ENCODE data around the gene ANXA9.

The ANXA9 gene

DNA sequence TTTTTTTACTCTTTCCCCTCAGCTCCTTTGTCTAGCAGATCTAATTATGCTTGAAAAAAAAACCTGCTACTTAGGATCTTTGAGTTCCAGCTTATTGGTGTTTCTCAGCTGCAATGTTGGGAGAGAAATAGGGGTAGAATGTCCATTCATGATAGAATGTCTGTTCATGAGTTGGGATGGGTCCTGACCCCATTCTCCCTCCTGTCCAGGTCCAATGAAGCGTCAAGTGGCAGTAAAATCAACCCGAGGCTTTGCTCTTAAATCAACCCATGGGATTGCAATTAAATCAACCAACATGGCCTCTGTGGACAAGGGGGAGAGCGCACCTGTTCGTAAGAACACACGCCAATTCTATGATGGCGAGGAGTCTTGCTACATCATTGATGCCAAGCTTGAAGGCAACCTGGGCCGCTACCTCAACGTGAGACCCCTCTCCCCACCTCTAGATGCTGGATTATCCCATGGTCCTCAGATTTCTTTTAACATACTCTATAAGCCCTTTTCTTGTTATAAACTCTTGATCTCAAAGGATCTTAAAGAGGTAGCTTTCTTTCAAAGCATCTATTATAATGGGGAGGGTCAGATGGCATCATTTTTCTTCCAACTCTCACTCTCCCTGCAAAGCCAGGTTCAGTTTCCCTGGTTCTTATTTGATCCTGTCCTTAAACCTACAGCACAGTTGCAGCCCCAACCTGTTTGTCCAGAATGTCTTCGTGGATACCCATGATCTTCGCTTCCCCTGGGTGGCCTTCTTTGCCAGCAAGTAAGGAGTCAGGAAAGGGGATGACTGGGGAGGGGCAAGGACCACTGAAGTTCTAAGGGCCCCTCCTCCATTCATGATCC lies 18.6 kb upstream of the ANXA9 start:
- TF ChIP-seq, protein P1, sequence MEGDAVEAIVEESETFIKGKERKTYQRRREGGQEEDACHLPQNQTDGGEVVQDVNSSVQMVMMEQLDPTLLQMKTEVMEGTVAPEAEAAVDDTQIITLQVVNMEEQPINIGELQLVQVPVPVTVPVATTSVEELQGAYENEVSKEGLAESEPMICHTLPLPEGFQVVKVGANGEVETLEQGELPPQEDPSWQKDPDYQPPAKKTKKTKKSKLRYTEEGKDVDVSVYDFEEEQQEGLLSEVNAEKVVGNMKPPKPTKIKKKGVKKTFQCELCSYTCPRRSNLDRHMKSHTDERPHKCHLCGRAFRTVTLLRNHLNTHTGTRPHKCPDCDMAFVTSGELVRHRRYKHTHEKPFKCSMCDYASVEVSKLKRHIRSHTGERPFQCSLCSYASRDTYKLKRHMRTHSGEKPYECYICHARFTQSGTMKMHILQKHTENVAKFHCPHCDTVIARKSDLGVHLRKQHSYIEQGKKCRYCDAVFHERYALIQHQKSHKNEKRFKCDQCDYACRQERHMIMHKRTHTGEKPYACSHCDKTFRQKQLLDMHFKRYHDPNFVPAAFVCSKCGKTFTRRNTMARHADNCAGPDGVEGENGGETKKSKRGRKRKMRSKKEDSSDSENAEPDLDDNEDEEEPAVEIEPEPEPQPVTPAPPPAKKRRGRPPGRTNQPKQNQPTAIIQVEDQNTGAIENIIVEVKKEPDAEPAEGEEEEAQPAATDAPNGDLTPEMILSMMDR (IDR thresholded peaks at IDR 0.05; ENCODE audit: low read length, missing control alignments): no peak
- H3K4me3 ChIP-seq (replicated peaks; ENCODE audit: low read depth, low read length): no peak overlapping the region
- no peak for DNase-seq (ENCODE audit: low read depth)

DNA sequence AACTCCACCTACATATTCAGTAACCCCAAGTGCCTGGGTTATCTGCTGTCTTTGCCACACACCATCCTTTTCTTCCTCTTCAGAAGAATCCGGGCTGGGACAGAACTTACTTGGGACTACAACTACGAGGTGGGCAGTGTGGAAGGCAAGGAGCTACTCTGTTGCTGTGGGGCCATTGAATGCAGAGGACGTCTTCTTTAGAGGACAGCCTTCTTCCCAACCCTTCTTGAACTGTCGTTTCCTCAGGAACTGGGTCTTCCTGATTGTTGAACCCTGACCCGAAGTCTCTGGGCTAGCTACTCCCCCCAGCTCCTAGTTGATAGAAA lies 18.0 kb upstream of the ANXA9 start:
- no peak for DNase-seq (ENCODE audit: low read depth)
- no peak overlapping the region for H3K4me3 ChIP-seq (replicated peaks; ENCODE audit: low read depth, low read length)
- TF ChIP-seq, protein P1 (IDR thresholded peaks at IDR 0.05; ENCODE audit: low read length, missing control alignments): no peak

DNA sequence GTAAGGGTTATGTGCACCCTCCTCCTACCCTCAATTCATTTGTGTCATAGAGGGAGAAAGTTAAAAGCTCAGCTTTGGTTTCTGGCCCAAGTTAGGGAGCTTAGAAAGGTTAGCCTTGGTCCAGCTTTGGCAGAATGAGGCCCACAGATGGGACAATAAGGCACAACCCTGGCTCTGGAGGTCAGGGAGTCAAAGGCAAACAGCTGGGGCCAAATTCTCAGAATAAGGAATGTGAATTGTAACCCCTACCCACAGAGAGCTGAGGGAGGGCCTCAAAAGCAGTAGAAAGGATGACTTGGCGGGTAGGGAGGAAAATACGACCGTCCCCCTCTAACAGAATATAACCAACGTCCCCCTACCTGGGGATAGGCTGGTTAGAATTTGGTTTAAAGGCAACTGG lies 16.5 kb upstream of the ANXA9 start:
- H3K4me3 ChIP-seq (replicated peaks; ENCODE audit: low read depth, low read length): no peak overlapping the region

DNA sequence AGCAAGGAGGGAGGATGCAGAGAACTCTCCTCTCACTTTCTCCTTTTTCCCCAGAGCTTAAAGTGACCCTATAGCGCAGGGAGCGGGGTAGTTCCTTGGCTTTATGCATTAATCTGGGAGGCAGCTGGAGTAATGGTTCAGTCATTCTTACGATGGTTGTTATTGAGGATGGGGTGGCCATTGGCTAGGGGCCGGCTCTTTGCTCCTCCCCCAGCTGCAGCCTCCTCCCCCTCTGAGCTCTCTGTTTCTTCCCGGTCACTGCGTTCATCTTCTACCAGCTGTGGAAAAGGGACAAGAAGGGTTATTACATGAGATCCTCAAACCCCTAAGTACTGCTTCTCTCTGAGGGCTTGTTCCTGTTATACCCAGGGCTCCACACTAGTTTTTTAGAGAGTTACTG lies 16.1 kb upstream of the ANXA9 start:
- no peak for DNase-seq (ENCODE audit: low read depth)
- TF ChIP-seq, protein P1 (IDR thresholded peaks at IDR 0.05; ENCODE audit: low read length, missing control alignments): no peak
- no peak overlapping the region for H3K4me3 ChIP-seq (replicated peaks; ENCODE audit: low read depth, low read length)

More for the DNA sequence above, 16.5 kb upstream of the ANXA9 start:
- TF ChIP-seq, protein P1 (IDR thresholded peaks at IDR 0.05; ENCODE audit: low read length, missing control alignments): no peak
- DNase-seq (ENCODE audit: low read depth): no peak

DNA sequence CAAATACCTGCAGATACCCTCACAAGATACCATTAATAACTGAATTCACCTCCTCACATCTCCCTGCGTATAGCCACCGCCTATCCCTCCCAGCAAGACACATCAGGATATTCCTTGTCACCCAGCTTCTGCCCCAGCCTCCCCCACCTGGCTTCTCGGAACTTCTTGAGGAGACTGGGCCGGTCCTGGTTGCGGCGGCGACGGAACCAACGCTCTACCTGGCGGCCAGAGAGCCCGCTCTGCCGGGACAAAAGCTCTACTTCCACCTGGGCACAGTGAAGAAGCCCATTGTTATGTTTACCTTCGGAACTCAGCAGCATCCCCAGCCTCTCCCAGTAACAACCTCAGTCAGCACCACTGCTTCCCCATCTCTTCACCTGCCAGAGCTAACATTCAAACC lies 14.2 kb upstream of the ANXA9 start:
- TF ChIP-seq, protein P1 (IDR thresholded peaks at IDR 0.05; ENCODE audit: low read length, missing control alignments): no peak
- DNase-seq (ENCODE audit: low read depth): no peak
- H3K4me3 ChIP-seq (replicated peaks; ENCODE audit: low read depth, low read length): no peak overlapping the region

DNA sequence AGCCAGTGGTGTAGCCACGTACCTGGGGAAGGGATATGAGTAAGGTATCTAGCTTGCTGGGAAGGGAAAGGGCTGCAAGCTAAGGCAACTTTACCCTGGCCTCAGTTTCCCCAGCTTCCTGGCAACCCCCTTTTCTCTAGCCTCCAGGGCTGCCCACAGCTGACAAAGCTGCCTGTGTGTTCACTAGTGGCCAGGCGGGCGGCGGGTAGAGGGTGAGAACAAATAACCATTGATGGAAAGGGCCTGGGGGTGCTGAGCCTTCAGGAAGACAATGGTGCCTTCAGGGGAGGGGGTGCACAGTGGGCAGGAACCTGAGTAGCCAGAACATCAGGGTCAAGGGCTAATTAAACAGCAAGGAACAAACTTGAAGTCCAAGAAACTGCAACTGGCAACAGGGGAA lies 13.6 kb upstream of the ANXA9 start:
- H3K4me3 ChIP-seq (replicated peaks; ENCODE audit: low read depth, low read length): no peak overlapping the region
- DNase-seq (ENCODE audit: low read depth): no peak
- TF ChIP-seq, protein P1 (IDR thresholded peaks at IDR 0.05; ENCODE audit: low read length, missing control alignments): no peak

DNA sequence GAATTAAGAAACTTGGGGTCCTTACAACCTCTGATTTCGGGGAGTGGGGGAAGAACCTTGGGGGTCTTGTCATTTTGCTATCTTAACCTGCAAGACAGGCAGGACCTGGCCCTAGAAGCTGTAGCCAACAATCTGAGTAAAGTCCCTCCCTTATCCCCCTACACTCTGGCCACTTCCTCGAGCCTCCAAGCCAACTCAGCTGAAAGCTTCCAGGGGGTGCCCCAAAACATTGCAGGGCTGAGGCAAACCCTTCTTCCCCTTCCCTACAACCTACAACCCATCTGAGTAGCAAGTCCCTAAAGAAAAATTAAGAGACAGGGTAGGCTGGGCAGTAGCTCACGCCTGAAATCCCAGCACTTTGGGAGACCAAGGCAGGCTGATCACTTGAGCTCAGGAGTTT lies 12.5 kb upstream of the ANXA9 start:
- TF ChIP-seq, protein P1 (IDR thresholded peaks at IDR 0.05; ENCODE audit: low read length, missing control alignments): no peak
- no peak for DNase-seq (ENCODE audit: low read depth)
- H3K4me3 ChIP-seq (replicated peaks; ENCODE audit: low read depth, low read length): no peak overlapping the region

All from fibroblast of pulmonary artery (primary cell).